HL-60 (cell line): Measurements from ENCODE around the gene KRT39.

ENCODE experiments used
- DNase-seq, 2 experiments: peaks; one replicate each; pipeline ENCODE4 v3.0.0-alpha.2; 2010 to 2020; ENCODE audit warnings: low read depth in 1 of 2, low spot score in 1 of 2
- H3K27ac ChIP-seq: fragments of 250-450 bp; sonication (Bioruptor Pico); replicated peaks from 2 replicates; pipeline ENCODE4 v1.5.1; 2020; ENCODE audit warnings: mild to moderate bottlenecking, moderate library complexity
- H3K27me3 ChIP-seq: fragments of 250-450 bp; sonication (Bioruptor Pico); 2 replicates; pipeline ENCODE4 v1.5.1; 2021; ENCODE audit warnings: mild to moderate bottlenecking, moderate library complexity; ENCODE audit not compliant: insufficient read depth, poor library complexity, severe bottlenecking
- H3K4me3 ChIP-seq: replicated peaks from 2 replicates; pipeline ENCODE4 v1.5.1; 2011; ENCODE audit warnings: mild to moderate bottlenecking, control low read depth, low read length; ENCODE audit not compliant: insufficient read depth
- CTCF ChIP-seq: IDR thresholded peaks from one replicate; pipeline ENCODE4 v1.5.1; 2011; ENCODE audit warnings: low read length, control low read depth, inconsistent platforms; ENCODE audit not compliant: insufficient read depth
- GABPA ChIP-seq: IDR thresholded peaks from 2 replicates; pipeline ENCODE4 v1.6.1; 2012; ENCODE audit warnings: low read depth
- POLR2AphosphoS5 ChIP-seq: IDR thresholded peaks from 2 replicates; pipeline ENCODE4 v1.6.1; 2012; ENCODE audit warnings: low read depth
- REST ChIP-seq: IDR thresholded peaks from 2 replicates; pipeline ENCODE4 v1.6.1; 2012; ENCODE audit warnings: low read depth; ENCODE audit not compliant: insufficient replicate concordance
- SPI1 ChIP-seq: IDR thresholded peaks from 2 replicates; pipeline ENCODE4 v1.6.1; 2012; ENCODE audit warnings: low read depth, mild to moderate bottlenecking, borderline replicate concordance

KRT39 gene

DNA sequence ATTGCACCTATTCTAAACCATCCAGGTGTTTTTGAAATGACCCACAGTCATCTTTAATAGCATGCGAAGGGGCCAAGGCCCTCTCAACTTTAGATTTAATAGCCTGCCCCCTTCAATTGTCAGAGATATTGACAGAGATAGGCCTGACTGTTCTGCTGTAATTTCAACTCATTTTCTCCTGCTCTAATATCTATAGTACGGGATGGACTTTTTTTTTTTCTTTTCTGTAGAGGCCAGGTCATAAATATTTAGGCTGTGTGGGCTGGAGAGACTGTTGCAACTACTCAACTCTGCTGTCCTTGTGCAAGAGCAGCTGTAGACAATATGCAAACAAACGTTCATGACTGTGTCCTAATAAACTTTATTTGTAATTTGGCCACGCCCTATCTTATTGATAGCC is 57.0 kb downstream of the KRT39 start:
- H3K27me3 ChIP-seq: no peaks in the 10 kb centered on the region
- no peak overlapping the region for H3K4me3 ChIP-seq
- TF ChIP-seq CTCF (no peak), GABPA (no peak), POLR2AphosphoS5 (no peak), SPI1 (no peak), REST (no peak)
- H3K27ac ChIP-seq: no peak overlapping the region
- no peak for DNase-seq

GRCh38 chr17:40909351-40909750 is 57.4 kb downstream of the KRT39 start:
- DNase-seq: peak; percentile 42 to 70
- H3K4me3 ChIP-seq: no peak overlapping the region
- TF ChIP-seq POLR2AphosphoS5 (no peak), SPI1 (no peak), REST (no peak), GABPA (no peak), CTCF (peak; percentile 37)
- no peaks in the 10 kb centered on the region for H3K27me3 ChIP-seq
- no peak overlapping the region for H3K27ac ChIP-seq
